GM18505 (cell line): Measurements from ENCODE around the gene SLC9A9.

Source experiments
- ATAC-seq: cut with Tn5 transposase; IDR thresholded peaks from one replicate; pipeline ENCODE4 v1.9.1; 2021; ENCODE audit not compliant: unreplicated experiment
- POLR2A ChIP-seq: IDR thresholded peaks from 4 replicates; pipeline ENCODE4 v1.6.1; 2011; ENCODE audit warnings: borderline replicate concordance; ENCODE audit not compliant: insufficient read depth, insufficient read length; ENCODE audit errors: extremely low read depth

Gene SLC9A9

GRCh38 chr3:143786219-143787191, 61.8 kb downstream of the SLC9A9 start:
- TF ChIP-seq POLR2A = no peak
- ATAC-seq = no peak

GRCh38 chr3:143784446-143784845, 63.8 kb downstream of the SLC9A9 start:
- TF ChIP-seq POLR2A = no peak
- ATAC-seq = no peak

GRCh38 chr3:143783851-143784370, 64.4 kb downstream of the SLC9A9 start:
- ATAC-seq = no peak
- no peak for TF ChIP-seq POLR2A

DNA sequence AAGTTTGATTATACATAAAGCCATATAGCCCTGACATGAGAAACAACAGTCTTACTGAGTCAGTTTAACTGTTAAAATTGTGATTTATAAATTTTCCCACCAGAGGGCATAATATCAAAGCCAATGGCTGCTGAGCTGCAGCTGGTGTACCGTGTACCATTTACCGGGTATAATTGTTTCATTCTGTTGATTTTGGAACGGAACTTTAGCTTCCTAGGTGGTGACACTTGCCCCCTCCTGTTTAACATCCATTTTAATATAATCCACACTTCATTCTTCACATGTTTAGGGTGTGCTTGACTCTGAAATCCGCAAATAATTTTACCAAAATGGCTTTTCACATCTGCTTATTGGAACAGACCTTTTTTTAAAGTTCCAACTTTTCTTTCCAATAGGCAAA, 72.8 kb downstream of the SLC9A9 start:
- peak; percentile 85 for ATAC-seq
- no peak for TF ChIP-seq POLR2A

DNA sequence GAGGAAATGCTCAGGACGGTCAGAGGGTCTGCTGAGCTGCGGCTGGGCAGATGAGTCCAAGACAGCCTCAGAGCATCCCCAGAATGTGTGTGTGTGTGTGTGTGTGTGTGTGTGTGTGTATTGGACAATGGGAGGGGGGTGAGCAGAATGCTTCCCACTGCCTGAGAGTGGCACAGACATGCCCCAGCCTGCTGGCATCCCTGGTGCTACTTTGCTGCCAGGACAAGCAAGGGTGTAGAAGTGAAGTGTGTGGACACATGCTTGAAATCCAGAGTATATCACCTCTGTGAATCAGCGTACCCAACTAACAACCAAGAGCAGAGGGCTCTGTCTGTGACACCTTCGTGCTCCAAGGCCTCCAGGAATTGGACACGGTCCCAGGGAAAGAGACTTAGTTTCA, 76.3 kb downstream of the SLC9A9 start:
- ATAC-seq = no peak
- TF ChIP-seq POLR2A = no peak

GRCh38 chr3:143771258-143771657, 77.0 kb downstream of the SLC9A9 start:
- ATAC-seq = no peak
- no peak for TF ChIP-seq POLR2A

GRCh38 chr3:143770391-143770790, 77.9 kb downstream of the SLC9A9 start:
- TF ChIP-seq POLR2A = no peak
- ATAC-seq = no peak

DNA sequence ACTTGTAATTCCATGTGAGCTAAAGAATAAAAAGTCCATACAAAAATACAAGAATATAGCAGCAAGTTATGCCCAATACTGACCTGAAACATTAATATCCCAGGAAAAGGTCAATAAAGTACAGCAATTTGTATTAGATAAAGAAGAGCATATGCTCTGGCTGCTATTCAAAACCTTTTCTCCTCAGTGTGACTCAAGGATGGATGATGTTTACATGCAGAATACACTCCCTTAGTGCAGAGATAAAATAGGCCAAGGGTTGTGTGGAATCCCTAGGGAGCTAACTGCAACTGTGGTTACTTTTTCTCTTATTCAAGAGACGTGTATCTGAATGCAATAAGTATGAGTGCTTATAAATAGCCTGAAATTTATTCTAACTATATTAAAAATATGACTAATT, 78.7 kb downstream of the SLC9A9 start:
- TF ChIP-seq POLR2A = no peak
- ATAC-seq = no peak

DNA sequence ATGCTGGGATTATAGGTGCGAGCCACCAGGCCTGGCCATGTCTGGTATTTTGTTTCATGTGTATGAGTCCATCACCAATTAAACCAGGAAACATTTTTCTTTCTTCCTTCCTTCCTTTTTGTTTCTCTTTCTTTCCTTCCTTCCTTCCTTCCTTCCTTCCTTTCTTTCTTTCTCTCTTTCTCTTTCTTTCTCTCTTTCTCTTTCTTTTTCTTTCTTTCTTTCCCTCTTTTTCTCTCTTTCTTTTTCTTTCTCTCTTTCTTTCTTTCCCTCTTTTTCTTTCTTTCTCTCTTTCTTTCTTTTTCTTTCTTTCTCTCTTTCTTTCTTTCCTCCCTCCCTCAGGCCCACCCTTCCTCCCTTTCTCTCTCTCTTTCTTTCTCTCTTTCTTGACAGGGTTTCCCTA, 83.4 kb downstream of the SLC9A9 start:
- ATAC-seq = no peak
- TF ChIP-seq POLR2A = no peak

GRCh38 chr3:143763564-143764162, 84.6 kb downstream of the SLC9A9 start:
- no peak for TF ChIP-seq POLR2A
- ATAC-seq = no peak

DNA sequence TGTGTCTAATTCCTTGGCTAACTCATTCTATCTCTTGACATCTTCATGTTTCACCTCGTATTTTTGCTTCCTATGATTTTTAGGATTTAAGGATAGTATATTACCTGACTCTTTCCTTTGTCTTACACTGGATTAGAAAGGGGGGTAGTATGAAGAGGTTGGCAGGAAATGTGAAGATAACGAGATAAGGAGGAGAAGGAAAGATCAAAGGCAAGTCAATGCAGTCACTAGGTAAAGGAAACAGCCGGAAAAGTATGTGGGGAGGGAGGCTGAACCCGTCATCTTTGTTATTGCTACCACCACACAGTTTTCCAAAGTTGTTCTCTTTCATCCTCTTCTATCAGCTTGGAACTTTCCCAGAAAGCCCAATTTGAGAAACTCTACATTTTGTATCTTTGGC, 90.6 kb downstream of the SLC9A9 start:
- no peak for ATAC-seq
- no peak for TF ChIP-seq POLR2A

GRCh38 chr3:143755978-143756377, 92.3 kb downstream of the SLC9A9 start:
- TF ChIP-seq POLR2A = no peak

DNA sequence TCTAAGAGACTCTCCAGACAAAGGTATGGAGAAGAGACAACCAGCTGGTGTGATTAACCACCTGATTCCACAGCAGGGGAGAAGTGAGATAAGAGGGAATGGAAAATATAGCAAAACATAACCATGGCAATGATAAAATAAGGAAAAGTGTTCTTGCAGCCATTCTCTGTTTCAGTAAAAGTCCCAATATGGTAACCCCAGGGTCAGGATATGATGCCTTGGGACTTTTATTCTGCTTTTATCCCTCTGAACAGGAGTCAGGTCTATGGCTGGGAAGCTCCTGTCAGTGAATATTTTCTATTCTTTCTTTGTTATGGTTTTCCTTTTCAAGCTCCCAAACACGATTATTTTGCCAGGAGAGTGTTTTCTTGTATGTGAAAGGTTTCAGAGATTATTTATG, 94.2 kb downstream of the SLC9A9 start:
- ATAC-seq = no peak
- no peak for TF ChIP-seq POLR2A

More at GRCh38 chr3:143755978-143756377, 92.3 kb downstream of the SLC9A9 start:
- ATAC-seq = no peak

- no peak for TF ChIP-seq POLR2A
- ATAC-seq = no peak
These were observed 94.8 kb downstream of the SLC9A9 start for GRCh38 chr3:143753456-143753855.
